GM21423 (cell line): Measurements from ENCODE around the gene NADSYN1.

ENCODE experiments used
- ATAC-seq: cut with Tn5 transposase; IDR thresholded peaks from one replicate; pipeline ENCODE4 v1.9.1; 2021; ENCODE audit warnings: mild to moderate bottlenecking, moderate library complexity; ENCODE audit not compliant: unreplicated experiment

The NADSYN1 gene

DNA sequence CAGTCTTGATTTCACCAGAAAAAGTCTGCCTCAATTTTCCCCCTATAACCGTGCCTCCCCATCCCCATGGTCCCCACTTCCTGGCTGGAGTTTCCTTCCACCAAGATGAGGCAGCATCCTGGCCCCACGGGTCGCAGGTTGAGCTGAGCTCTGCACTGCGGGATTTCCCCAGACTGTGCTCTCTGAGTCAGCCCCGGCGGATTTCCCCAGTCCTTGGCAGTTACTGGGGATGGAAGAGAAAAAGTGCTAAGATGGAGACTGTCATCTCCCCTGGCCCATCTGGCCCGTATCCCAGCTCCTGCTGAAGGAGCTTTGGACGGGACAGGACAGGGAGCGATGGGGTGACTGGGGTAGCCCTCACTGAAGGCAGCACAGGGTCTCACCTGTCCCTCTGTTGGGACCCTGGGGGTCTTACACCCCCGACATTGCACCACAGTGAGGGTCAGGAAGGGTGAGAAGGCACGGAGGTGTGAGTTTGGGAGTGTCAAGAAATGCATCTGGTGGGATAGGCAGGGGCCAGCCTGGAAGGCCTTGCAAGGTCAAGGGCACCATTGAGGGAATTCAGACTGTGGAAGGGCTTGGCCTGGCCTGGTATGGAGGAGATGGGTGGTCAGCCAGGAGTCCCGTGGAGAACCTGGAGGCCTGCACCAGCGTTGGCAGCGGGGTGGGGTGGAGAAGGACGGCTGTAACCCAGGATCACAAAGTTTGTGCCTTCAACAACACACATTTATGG, 36.5 kb downstream of the NADSYN1 start:
- no peak for ATAC-seq

GRCh38 chr11:71490044-71490730, 37.2 kb downstream of the NADSYN1 start:
- ATAC-seq, result no peak

DNA sequence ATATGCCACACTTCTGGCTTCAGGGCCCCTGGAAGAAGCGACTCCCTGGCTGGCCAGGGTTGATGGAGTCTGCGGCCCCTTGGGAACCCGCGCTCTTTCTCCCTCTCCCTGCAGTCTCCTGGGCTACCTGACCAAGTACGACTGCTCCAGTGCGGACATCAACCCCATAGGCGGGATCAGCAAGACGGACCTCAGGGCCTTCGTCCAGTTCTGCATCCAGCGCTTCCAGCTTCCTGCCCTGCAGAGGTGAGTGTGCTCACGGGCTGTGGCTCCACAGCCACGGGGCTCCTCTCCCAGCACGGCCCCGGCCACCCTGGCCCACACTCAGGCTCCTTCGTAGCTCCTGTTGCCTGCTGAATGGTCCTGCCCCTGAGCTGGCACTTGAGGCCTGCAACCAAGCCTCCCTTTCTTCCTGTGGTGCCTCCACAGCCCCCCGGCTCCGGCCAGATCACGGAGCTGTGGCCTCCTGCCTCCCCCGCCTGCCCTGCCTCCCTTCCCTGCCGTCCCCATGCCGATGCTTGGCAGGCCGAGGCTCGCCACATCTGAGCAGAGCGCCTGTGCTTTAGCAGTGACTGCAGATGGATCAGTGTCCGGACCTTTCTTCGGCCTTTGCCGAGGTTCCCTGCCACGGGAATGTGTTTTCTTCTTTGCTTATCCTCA, 37.9 kb downstream of the NADSYN1 start:
- ATAC-seq, result no peak

DNA sequence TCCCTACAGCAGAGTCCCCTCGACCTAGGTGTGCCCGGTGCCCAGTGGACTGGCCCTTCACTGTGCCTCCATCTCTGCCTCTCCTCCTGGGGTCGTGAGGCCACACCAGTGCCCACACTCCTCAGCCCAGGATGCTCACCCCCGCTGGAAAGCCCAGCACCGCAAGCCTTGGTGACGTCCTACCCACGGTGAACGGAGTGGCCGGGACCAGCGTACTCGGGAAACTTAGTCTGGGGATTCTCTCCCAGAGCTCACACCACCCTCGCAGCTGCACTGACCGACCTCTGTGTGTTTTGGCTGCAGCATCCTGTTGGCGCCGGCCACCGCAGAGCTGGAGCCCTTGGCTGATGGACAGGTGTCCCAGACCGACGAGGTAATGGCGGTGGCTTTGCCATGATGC, 38.5 kb downstream of the NADSYN1 start:
- no peak for ATAC-seq

- no peak for ATAC-seq
Measured at GRCh38 chr11:71491940-71492339, 38.9 kb downstream of the NADSYN1 start.

GRCh38 chr11:71495286-71496230, 42.6 kb downstream of the NADSYN1 start:
- no peak for ATAC-seq

DNA sequence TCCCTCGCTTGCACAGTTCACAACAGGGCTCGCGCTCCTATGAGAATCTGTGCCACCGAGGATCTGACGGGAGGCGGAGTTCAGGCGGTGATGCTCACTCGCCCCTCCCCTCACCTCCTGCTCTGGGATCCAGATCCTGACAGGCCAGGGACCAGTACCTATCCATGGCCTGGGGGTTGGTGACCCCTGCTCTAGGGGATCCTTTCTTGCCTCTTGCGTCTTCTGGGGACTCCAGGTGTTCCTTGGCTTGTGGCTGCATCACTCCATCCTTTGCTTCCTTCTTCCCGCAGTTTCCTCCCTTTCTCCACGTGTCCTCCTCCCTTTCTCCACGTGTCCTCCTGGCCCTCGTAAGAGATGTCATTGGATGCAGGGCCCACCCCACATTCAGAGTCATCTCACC, 43.4 kb downstream of the NADSYN1 start:
- no peak for ATAC-seq

- ATAC-seq, result no peak
Measured at GRCh38 chr11:71498091-71498490, 45.1 kb downstream of the NADSYN1 start.

- no peak for ATAC-seq
Measured at GRCh38 chr11:71499125-71499524, 46.1 kb downstream of the NADSYN1 start.

GRCh38 chr11:71499546-71499945, 46.5 kb downstream of the NADSYN1 start:
- no peak for ATAC-seq

GRCh38 chr11:71500601-71501021, 47.6 kb downstream of the NADSYN1 start:
- ATAC-seq, result no peak

DNA sequence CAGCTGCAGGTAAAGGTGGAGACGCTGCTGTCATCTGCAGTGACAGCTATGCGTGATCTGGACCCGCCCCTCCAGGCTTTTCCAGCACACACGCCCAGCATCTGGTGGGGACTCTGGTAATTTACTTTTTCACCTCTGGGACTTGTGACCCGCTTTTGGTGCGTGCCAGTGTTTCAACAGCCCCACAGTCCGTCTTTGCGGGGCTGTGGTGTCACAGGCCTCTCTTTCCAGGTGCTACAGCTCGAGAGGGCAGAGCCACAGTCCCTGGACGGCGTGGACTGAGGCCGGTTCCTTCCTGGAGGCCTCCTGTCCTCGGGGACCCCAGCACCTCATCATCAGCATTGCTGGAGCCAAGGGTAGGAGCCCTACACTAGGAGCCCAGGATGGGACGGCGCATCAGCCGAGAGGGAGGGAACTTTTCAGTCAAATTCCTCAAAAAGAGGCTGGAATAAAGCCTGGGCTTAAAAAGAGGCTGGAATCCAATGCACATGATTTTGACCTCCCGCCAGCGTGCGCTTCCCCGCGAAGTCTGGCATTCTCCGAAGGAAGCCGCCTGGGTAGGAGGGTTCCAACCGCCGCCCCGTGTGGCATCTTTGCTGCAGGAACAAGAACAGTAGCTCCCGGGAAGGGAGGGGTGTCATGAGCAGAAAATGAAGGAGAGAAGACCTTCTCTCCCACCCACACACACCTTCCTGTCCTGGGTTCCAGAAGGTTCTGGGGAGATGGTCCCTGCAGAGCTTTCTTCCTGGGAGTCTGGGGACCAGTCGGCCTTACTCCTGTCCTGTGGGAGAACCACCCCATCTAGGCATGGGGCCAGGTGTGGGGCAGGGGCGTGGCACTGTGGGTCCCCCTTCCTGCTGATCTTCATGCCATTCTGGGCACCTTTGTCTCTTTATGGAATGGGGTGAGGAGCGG, 48.3 kb downstream of the NADSYN1 start:
- no peak for ATAC-seq

GRCh38 chr11:71502026-71502425, 49.0 kb downstream of the NADSYN1 start:
- no peak for ATAC-seq

GRCh38 chr11:71502871-71503435, 50.0 kb downstream of the NADSYN1 start:
- ATAC-seq, result no peak

GRCh38 chr11:71504531-71504930, 51.5 kb downstream of the NADSYN1 start:
- ATAC-seq, result no peak

GRCh38 chr11:71505001-71505400, 52.0 kb downstream of the NADSYN1 start:
- no peak for ATAC-seq

DNA sequence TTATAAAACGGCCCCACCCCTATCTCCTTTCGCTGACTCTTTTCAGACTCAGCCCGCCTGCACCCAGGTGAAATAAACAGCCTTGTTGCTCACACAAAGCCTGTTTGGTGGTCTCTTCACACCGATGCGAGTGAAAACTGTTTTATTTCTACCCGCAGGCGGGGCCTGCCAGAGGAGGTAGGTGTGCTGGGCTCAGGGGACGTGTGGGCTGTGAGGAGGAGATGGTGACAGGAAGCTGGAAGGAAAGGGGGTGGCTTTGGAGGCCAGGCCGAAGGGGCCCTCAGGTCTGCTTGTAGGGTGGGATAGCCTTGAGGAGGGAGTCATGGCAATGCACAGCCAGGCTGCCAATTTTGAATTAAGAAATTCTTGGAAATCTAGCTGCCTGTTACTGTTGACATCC, 52.8 kb downstream of the NADSYN1 start:
- no peak for ATAC-seq

GRCh38 chr11:71507102-71507501, 54.1 kb downstream of the NADSYN1 start:
- ATAC-seq, result no peak
